ENCODE results near the gene LSM3. TPM values are rescaled to one million over a fixed set of nuclear protein-coding genes. Genes with fewer than 3 reads are reported as not detected.

The LSM3 gene
- total RNA-seq, 1 donor from 2014 or later, result 12.4 TPM

DNA sequence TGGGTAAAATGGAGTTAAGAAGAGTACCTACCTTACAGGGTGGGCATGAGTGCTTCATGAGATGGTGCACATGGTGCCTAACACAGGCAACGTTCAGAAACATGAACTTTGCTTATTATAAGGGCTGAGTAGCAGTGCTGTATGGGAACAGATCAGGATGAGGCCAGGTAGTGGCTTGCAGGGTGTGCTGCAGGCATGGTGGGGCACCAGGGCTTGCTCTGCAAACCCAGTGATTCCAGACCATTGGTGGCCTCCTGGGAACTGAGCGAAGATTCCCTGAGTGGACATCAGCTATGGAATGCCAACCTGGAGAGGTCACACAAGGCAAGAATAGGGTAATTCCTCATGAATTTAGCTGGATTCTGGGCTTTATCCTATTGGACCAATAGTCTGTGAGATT lies 37.9 kb upstream of the LSM3 start:
- no peak for DNase-seq (ENCODE audit: extremely low spot score, unreplicated experiment)
- TF ChIP-seq, protein P1, sequence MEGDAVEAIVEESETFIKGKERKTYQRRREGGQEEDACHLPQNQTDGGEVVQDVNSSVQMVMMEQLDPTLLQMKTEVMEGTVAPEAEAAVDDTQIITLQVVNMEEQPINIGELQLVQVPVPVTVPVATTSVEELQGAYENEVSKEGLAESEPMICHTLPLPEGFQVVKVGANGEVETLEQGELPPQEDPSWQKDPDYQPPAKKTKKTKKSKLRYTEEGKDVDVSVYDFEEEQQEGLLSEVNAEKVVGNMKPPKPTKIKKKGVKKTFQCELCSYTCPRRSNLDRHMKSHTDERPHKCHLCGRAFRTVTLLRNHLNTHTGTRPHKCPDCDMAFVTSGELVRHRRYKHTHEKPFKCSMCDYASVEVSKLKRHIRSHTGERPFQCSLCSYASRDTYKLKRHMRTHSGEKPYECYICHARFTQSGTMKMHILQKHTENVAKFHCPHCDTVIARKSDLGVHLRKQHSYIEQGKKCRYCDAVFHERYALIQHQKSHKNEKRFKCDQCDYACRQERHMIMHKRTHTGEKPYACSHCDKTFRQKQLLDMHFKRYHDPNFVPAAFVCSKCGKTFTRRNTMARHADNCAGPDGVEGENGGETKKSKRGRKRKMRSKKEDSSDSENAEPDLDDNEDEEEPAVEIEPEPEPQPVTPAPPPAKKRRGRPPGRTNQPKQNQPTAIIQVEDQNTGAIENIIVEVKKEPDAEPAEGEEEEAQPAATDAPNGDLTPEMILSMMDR (conservative IDR thresholded peaks at IDR 0.05), result no peak
- no peak overlapping the region for H3K27ac Mint-ChIP-seq
- peaks cover 12% of the 10 kb centered on the region for H3K36me3 Mint-ChIP-seq
- H3K4me1 Mint-ChIP-seq (ENCODE audit: unreplicated experiment), result peaks cover 21% of the 10 kb centered on the region
- H3K4me3 Mint-ChIP-seq, result no peak overlapping the region
- H3K9me3 Mint-ChIP-seq, result no peaks in the 10 kb centered on the region
- H3K27me3 Mint-ChIP-seq, result no peaks in the 10 kb centered on the region

DNA sequence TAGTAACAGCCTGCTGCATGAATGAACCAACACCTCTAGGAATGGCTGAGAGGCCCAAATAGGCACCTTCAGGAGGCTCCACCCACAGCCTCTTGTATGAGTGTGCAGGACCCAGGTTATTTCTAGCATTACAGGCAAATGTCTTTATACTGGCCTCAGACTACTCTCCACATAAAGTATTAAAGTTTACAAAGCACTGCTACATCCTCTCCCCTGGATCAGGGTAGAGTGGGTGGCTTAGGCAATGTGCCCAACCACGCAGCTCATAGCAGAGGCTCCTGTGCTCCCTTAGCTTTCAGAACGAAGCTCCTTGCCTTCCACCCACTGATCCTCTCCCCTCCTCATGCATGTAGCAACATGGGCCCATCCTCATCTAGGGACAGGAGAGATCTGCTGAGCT lies 37.5 kb upstream of the LSM3 start:
- Mint-ChIP-seq H3K27ac (no peak overlapping the region), H3K36me3 (peaks cover 14% of the 10 kb centered on the region), H3K4me3 (no peak overlapping the region), H3K27me3 (no peaks in the 10 kb centered on the region), H3K9me3 (no peaks in the 10 kb centered on the region), H3K4me1 (ENCODE audit: unreplicated experiment) (peaks cover 21% of the 10 kb centered on the region)
- TF ChIP-seq, protein P1 (conservative IDR thresholded peaks at IDR 0.05), result no peak
- no peak for DNase-seq (ENCODE audit: extremely low spot score, unreplicated experiment)

DNA sequence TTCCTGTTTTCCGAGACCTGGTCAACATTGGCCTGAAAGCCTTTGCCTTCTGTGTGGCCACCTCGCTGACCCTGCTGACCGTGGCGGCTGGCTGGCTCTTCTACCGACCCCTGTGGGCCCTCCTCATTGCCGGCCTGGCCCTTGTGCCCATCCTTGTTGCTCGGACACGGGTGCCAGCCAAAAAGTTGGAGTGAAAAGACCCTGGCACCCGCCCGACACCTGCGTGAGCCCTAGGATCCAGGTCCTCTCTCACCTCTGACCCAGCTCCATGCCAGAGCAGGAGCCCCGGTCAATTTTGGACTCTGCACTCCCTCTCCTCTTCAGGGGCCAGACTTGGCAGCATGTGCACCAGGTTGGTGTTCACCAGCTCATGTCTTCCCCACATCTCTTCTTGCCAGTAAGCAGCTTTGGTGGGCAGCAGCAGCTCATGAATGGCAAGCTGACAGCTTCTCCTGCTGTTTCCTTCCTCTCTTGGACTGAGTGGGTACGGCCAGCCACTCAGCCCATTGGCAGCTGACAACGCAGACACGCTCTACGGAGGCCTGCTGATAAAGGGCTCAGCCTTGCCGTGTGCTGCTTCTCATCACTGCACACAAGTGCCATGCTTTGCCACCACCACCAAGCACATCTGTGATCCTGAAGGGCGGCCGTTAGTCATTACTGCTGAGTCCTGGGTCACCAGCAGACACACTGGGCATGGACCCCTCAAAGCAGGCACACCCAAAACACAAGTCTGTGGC lies 36.8 kb upstream of the LSM3 start:
- DNase-seq (ENCODE audit: extremely low spot score, unreplicated experiment), result no peak
- no peak overlapping the region for H3K27ac Mint-ChIP-seq
- no peak overlapping the region for H3K4me3 Mint-ChIP-seq
- TF ChIP-seq, protein P1 (conservative IDR thresholded peaks at IDR 0.05), result no peak
- peaks cover 19% of the 10 kb centered on the region for H3K36me3 Mint-ChIP-seq
- H3K4me1 Mint-ChIP-seq (ENCODE audit: unreplicated experiment), result peaks cover 21% of the 10 kb centered on the region
- no peaks in the 10 kb centered on the region for H3K27me3 Mint-ChIP-seq
- no peaks in the 10 kb centered on the region for H3K9me3 Mint-ChIP-seq

- Mint-ChIP-seq H3K27ac (peak overlapping the region; percentile 79), H3K4me3 (no peak overlapping the region), H3K4me1 (ENCODE audit: unreplicated experiment) (peaks cover 21% of the 10 kb centered on the region), H3K36me3 (peaks cover 19% of the 10 kb centered on the region), H3K9me3 (no peaks in the 10 kb centered on the region), H3K27me3 (no peaks in the 10 kb centered on the region)
- TF ChIP-seq, protein P1 (conservative IDR thresholded peaks at IDR 0.05), result no peak
- no peak for DNase-seq (ENCODE audit: extremely low spot score, unreplicated experiment)
Measured at GRCh38 chr3:14142567-14143270, 35.9 kb upstream of the LSM3 start.

GRCh38 chr3:14143271-14144225 lies 35.1 kb upstream of the LSM3 start:
- peaks cover 21% of the 10 kb centered on the region for H3K4me1 Mint-ChIP-seq (ENCODE audit: unreplicated experiment)
- TF ChIP-seq, protein P1 (conservative IDR thresholded peaks at IDR 0.05), result no peak
- no peaks in the 10 kb centered on the region for H3K27me3 Mint-ChIP-seq
- H3K9me3 Mint-ChIP-seq, result no peaks in the 10 kb centered on the region
- no peak for DNase-seq (ENCODE audit: extremely low spot score, unreplicated experiment)
- peaks cover 14% of the 10 kb centered on the region for H3K36me3 Mint-ChIP-seq
- H3K4me3 Mint-ChIP-seq, result no peak overlapping the region
- peak overlapping the region; percentile 98 for H3K27ac Mint-ChIP-seq
